Spinal cord (tissue), 10 donors: ENCODE results near the gene DYNLL2. TPM values are rescaled to one million over a fixed set of nuclear protein-coding genes. Genes with fewer than 3 reads are reported as not detected.

Experiments used
- DNase-seq, 6 donors: peaks; one replicate each; pipeline versions ENCODE4 v3.0.0 to v3.0.0-alpha.2; 2013 to 2015; ENCODE audit warnings: low spot score in 6 of 6, low read depth in 4 of 6
- H3K27ac ChIP-seq: one replicate; pipeline ENCODE4 v1.5.1; 2013; ENCODE audit warnings: low read depth, low read length, control low read depth
- H3K27me3 ChIP-seq: one replicate; pipeline ENCODE4 v1.6.1; 2013; ENCODE audit warnings: low read length; ENCODE audit not compliant: control insufficient read depth, insufficient read depth
- H3K36me3 ChIP-seq: one replicate; pipeline ENCODE4 v1.6.1; 2013; ENCODE audit warnings: low read length; ENCODE audit not compliant: control insufficient read depth, insufficient read depth
- H3K4me1 ChIP-seq: one replicate; pipeline ENCODE4 v1.6.1; 2013; ENCODE audit warnings: low read length; ENCODE audit not compliant: control insufficient read depth, insufficient read depth
- H3K4me3 ChIP-seq: one replicate; pipeline ENCODE4 v1.5.1; 2013; ENCODE audit warnings: low read depth, low read length, control low read depth
- H3K9me3 ChIP-seq: one replicate; pipeline ENCODE4 v1.6.1; 2013; ENCODE audit warnings: low read length; ENCODE audit not compliant: control insufficient read depth, insufficient read depth
- WGBS: methylation state at CpG from one replicate; pipeline ENCODE4 v1.1.5; 2013; ENCODE audit warnings: missing lambda C conversion rate; ENCODE audit not compliant: insufficient coverage; 5-methylcytosine and 5-hydroxymethylcytosine counted together
- polyA plus RNA-seq, 2 donors: library from polyadenylated mRNA; unstranded; fragments of 120-200 nt; gene quantifications; one replicate each; pipeline ENCODE4 v1.2.1, GENCODE V29; 2013; ENCODE audit not compliant: insufficient read length in 2 of 2
- total RNA-seq, 2 donors: library from RNA; depleted of rRNA in 1 of 2; stranded (reverse); fragments of 120-200 nt in 1 of 2; fragments of >200 nt in 1 of 2; gene quantifications; one replicate each; pipeline versions ENCODE4 v1.2.3 to v1.2.4, GENCODE V29; 2013 to 2014
- donor health status: healthy.

The DYNLL2 gene
- total and polyA plus RNA-seq, 4 donors: 33.1 to 152 (median 100) TPM

GRCh38 chr17:58084317-58084981 lies 1.2 kb downstream of the DYNLL2 start:
- WGBS: 0% methylated on average over 5 of the region's 7 CpGs
- peak in 2 of 6 donors; percentile 36 to 73 for DNase-seq
- Histone ChIP-seq H3K9me3 (no peaks in the 10 kb centered on the region), H3K4me3 (peak overlapping the region; percentile 69), H3K36me3 (peaks cover 24% of the 10 kb centered on the region), H3K27me3 (no peaks in the 10 kb centered on the region), H3K4me1 (peaks cover 52% of the 10 kb centered on the region), H3K27ac (no peak overlapping the region)

DNA sequence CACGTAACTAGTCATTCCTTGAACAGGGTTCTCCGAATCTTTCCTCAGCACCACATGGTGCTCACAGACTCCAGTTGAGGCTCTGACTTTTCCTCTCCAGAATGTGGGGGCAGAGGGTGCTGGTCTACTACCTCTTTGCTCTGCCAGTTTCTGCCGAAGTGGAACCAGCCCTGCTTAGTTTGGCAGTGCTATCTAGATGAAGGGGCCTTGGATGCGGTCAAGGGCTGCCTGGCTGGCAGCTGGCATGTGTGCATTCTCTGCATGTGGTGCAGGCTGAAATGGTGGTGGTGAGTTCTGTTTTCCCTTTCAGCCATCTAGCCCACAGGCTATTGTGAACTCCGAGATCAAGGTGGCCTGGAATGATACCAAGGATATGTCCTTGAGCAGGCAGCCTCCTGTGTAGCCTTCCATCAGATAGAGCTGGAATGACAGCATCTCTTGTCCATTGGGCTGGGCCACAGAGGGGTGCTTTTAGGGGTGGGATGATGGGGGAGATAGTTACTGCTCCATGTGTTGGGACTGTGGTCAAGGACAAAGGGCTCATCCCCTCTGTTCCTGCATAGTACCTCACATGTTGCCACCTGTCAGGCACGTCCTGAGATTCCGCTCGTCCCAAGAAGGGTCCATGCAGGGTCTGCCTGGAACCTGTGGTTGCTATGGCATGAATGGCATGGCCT lies 2.0 kb downstream of the DYNLL2 start:
- Histone ChIP-seq H3K27me3 (no peaks in the 10 kb centered on the region), H3K4me3 (peak overlapping the region; percentile 69), H3K9me3 (no peaks in the 10 kb centered on the region), H3K36me3 (peaks cover 31% of the 10 kb centered on the region), H3K27ac (no peak overlapping the region), H3K4me1 (peaks cover 54% of the 10 kb centered on the region)
- WGBS: 13% methylated on average over 1 of the region's 8 CpGs
- peak in 2 of 6 donors; percentile 3 to 20 for DNase-seq

DNA sequence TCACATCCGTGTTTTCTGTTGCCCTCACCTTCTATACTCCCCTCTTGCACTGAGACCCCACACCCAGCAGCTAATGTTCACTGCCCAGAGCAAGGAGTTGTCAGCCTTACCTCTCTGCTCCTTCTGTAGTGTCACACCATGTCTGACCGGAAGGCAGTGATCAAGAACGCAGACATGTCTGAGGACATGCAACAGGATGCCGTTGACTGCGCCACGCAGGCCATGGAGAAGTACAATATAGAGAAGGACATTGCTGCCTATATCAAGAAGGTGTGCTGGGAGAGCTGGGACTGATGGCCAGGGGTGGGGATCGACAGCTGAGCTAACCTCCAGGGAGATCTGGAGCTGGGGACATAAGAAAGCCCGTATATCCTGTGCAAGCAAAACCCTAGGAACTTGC lies 3.7 kb downstream of the DYNLL2 start:
- Histone ChIP-seq H3K27me3 (no peaks in the 10 kb centered on the region), H3K4me3 (no peak overlapping the region), H3K9me3 (no peaks in the 10 kb centered on the region), H3K36me3 (peaks cover 49% of the 10 kb centered on the region), H3K27ac (no peak overlapping the region), H3K4me1 (peaks cover 50% of the 10 kb centered on the region)
- no peak for DNase-seq
- WGBS: 65% methylated on average over 8 of the region's 8 CpGs

- Histone ChIP-seq H3K27me3 (no peaks in the 10 kb centered on the region), H3K27ac (peak overlapping the region; percentile 6), H3K4me3 (no peak overlapping the region), H3K9me3 (no peaks in the 10 kb centered on the region), H3K4me1 (peaks cover 40% of the 10 kb centered on the region), H3K36me3 (peaks cover 64% of the 10 kb centered on the region)
- DNase-seq: peak in 2 of 6 donors; percentile 12 to 18
- WGBS: 21% methylated on average over 4 of the region's 5 CpGs
Measured at GRCh38 chr17:58088624-58089023, 5.4 kb downstream of the DYNLL2 start.

- Histone ChIP-seq H3K27me3 (no peaks in the 10 kb centered on the region), H3K4me1 (peaks cover 40% of the 10 kb centered on the region), H3K36me3 (peaks cover 65% of the 10 kb centered on the region), H3K9me3 (no peaks in the 10 kb centered on the region), H3K4me3 (no peak overlapping the region), H3K27ac (no peak overlapping the region)
- no peak for DNase-seq
- WGBS: 47% methylated on average over 5 of the region's 11 CpGs
Measured at GRCh38 chr17:58089111-58089510, 5.9 kb downstream of the DYNLL2 start.

GRCh38 chr17:58091024-58091567 lies 7.9 kb downstream of the DYNLL2 start:
- no peak for DNase-seq
- no CpG with 5 or more reads among the region's 2 CpGs for WGBS
- Histone ChIP-seq H3K27me3 (no peaks in the 10 kb centered on the region), H3K4me1 (peaks cover 28% of the 10 kb centered on the region), H3K9me3 (no peaks in the 10 kb centered on the region), H3K4me3 (no peak overlapping the region), H3K36me3 (peaks cover 57% of the 10 kb centered on the region), H3K27ac (no peak overlapping the region)

GRCh38 chr17:58092101-58092796 lies 9.0 kb downstream of the DYNLL2 start:
- 66% methylated on average over 3 of the region's 4 CpGs for WGBS

DNA sequence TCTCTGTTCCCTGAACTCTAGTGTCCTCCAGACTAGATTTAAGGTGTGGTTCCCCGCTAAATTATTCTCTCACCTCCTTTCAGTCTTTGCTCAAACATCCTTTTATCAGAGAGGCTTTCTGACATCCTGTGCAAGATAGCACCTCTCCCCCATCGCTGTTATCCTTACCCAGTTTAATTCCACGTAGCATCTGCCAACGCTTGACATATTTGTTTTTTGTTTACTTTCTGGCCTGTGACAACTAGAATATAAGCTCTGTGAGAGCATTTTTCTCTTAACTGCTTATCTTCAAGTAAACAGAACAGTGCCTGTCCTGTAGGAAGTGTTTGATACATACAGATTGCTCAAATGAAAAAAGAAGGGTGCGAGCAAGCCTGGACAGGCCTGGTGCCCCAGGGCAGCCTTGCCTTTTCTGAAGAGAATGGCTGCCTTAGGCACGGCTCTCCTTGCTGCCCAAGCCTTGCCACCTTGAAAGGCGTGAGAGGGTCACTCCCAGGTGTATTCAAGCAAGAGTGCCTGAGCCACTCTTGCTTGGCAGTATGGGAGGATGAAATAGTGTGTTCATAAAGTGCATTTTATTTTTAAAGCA lies 9.7 kb downstream of the DYNLL2 start:
- DNase-seq: no peak
- Histone ChIP-seq H3K4me3 (no peak overlapping the region), H3K27me3 (no peaks in the 10 kb centered on the region), H3K4me1 (peaks cover 20% of the 10 kb centered on the region), H3K27ac (no peak overlapping the region), H3K36me3 (peaks cover 57% of the 10 kb centered on the region), H3K9me3 (no peaks in the 10 kb centered on the region)
- 67% methylated on average over 4 of the region's 7 CpGs for WGBS

More at GRCh38 chr17:58092101-58092796, 9.0 kb downstream of the DYNLL2 start:
- H3K27ac ChIP-seq: no peak overlapping the region
- H3K9me3 ChIP-seq: no peaks in the 10 kb centered on the region
- no peaks in the 10 kb centered on the region for H3K27me3 ChIP-seq
- no peak for DNase-seq
- no peak overlapping the region for H3K4me3 ChIP-seq
- peaks cover 57% of the 10 kb centered on the region for H3K36me3 ChIP-seq
- H3K4me1 ChIP-seq: peaks cover 22% of the 10 kb centered on the region

GRCh38 chr17:58094118-58094517 lies 10.9 kb downstream of the DYNLL2 start:
- Histone ChIP-seq H3K27ac (no peak overlapping the region), H3K4me1 (peaks cover 8% of the 10 kb centered on the region), H3K4me3 (no peak overlapping the region), H3K9me3 (no peaks in the 10 kb centered on the region), H3K27me3 (no peaks in the 10 kb centered on the region), H3K36me3 (peaks cover 44% of the 10 kb centered on the region)
- WGBS: 92% methylated on average over 3 of the region's 4 CpGs
- DNase-seq: no peak
